ENCODE data around the gene TATDN3.
"Not testable (repeated sequence)": the region's sequence is repeated elsewhere in the genome, so short reads cannot be mapped to it uniquely, and the experiment has no call there.

TATDN3 gene

DNA sequence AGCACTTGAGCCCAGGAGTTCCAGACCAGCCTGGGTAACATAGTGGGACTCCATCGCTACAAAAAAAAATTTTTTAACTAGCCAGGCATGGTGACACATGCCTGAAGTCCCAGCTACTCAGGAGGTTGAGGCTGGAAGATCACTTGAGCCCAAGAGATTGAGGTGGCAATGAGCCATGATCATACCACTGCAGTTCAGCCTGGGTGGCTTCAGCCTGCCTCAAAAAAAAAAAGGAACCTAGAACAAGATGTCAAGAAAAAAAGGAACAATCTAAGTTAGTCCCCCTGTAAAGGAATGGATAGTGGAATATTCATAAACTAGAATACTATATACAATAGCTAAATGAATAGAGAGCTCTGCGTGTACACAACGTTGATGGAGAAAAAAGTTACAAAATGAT is 14.5 kb upstream of the TATDN3 start:
- DNase-seq = no peak

DNA sequence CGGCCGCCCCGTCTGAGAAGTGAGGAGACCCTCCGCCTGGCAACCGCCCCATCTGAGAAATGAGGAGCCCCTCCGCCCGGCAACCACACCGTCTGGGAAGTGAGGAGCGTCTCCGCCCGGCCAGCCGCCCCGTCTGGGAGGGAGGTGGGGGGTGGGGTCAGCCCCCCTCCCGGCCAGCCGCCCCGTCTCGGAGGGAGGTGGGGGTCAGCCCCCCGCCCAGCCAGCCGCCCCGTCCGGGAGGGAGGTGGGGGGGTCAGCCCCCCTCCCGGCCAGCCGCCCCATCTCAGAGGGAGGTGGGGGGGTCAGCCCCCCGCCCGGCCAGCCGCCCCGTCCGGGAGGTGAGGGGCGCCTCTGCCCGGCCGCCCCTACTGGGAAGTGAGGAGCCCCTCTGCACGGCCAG is 12.6 kb upstream of the TATDN3 start:
- not testable (repeated sequence) for DNase-seq

DNA sequence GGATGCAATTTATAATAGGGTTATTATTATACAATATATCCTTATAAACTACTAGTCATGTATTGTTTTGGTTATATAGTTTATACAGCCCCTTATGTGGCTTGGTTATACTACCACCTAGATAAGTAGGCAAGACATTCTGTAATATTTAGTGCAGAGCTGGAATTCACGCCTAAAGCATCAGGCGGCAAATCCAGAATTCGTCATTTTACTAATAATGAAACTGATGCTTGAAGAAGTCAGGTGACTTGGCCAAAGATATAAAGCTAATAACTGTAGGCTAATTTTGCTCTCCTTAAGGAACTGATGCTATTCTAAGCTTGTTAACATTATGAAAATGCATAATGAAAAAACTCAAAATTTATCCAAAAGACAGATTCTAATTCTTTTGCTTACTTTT is 10.9 kb upstream of the TATDN3 start:
- DNase-seq = no peak

DNA sequence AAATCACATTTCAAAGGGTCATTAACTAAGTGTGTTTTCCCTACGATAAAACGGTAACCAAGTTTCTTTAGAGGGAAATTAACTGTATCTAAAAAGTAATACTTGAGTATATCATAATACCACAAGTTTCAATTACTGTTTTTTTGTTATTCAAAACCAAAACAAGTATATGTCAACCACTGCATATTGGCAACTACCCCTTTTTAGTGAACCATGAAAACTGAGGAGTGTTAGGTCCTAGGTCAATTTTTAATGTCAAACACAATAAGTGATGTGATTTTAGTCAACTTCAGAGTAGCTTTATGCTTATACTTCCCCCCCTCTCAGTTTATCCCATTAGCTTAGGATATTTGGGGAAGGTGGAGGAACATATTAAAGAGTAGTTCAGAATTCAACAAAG is 10.5 kb upstream of the TATDN3 start:
- DNase-seq = no peak

DNA sequence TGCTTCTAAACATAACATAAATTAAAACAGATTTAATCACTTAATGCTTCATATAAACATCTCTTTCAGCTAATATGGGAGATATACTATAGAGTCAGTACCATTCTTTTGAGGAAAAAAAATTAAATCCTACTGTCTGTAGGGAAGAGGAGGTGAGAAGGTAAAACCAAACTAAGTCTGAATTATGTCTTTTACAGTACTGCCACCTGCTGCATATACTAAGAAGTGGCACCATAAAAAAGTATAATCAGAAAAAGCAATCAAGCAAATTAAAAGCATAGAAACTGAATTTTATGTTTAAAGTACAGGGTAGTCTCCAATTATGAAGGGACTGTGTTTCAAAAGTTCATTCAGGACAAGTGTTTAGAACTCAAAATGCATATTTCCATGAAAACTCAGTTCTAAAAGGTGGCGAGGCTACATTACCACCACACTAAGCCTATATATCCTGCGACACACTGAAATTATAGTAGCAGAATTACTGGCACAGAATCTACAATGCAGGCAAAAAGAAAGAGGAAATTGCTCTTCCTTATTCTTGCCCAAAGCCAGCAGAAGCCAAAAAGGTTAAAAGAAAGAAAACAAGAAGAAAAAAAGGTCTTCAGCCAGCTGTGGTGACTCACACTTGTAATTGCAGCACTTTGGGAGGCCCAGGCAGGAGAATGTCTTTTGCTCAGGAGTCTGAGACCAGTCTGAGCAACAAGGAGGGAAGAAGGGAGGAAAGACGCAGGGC is 9.1 kb upstream of the TATDN3 start:
- no peak for DNase-seq

DNA sequence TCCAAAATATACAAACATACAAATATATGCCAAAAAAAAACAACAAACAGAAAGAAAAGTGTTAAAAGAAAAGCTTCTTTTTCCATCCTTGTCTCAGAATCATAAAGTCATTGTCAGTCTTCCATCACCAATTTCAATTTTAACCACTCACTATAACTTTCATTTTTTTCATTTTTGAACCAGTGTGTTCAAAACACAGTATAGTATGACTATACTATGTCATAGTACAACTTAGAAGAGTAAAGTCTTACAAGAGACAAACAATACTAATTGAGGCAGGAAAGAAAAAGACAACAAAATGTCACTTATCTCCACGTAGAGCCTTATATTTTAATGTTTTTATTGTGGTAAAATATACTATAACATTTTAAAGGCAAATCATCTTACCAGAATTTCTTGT is 7.7 kb upstream of the TATDN3 start:
- no peak for DNase-seq

DNA sequence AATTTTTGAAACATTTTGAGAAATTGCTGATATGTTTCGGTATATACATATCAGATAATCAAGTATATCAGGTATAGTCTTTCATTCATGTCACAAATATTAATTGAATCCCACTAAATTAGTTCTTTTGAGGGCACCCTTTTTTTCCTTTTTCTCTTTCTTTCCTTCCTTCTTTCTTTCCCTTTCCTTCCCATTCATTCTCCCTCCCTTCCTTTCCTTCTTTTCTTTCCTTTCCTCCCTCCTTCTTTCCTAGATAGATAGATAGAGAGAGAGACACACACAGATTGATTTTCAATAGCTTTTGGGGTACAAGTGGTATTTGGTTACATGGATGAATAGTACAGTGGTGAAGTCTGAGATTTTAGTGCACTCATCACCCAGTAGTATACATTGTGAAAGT is 5.8 kb upstream of the TATDN3 start:
- no peak for DNase-seq

DNA sequence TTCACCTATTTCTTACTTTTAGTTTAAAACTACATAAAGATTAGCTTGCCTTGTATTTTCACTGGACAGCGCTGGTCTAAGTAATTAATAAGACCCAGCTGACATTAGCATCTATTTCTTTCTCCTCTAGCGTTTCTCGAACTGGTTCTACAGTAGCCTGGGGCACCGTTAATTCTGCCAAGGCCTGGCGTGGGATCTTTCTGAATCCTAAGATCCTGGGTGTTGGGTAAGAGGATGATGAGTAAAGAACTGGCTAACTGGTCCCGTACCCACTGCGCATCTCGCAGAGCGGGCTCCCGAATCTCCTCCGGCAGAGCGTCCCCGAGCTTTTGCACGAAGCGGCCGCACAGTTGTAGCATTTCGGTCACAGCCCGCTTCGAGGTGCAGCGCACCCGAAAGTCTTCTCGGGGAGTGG is 426 bp upstream of the TATDN3 start:
- no peak for DNase-seq

DNA sequence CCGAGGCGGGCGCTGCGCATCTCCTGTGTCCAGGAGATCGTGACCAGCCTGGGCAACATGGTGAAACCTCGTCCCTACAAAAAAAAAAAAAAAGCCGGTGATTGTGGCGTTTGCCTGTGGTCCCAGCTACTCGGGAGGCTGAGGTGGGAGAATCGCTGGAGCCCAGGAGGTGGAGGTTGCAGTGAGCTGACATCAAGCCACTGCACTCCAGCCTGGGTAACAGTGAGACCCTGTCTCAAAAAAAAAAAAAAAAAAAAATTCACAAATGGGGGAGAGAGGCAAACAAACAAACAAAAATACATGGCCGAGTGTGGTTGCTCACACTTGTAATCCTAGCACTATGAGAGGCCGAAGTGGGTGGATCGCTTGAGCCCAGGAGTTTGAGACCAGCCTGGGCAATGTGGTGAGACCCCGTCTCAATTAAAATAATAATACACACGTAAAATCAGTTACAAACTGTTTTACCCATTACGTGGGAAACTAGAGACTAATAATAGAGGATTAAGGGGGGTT is 758 bp downstream of the TATDN3 start:
- no peak for DNase-seq

DNA sequence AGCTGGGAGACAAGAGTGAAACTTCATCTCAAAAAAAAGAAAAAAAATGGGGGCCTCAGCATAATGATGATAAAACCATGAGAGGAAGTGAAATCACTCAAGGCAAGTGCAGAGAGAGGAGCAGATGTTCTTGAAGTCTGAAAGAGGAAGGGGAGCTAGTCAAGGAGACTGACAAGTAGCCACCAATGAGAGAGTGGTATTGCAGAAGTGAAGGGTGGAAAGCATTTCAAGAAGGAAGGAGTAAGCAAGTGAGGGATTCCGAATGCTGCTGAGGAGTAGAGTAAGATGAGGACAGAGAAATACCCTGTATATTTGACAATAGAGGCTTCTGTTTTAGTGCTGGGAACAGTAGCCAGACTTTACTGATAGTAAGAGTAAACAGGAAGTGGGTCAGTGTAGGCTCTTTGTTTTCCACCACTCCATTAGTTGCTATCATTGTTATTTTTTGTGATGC is 2.9 kb downstream of the TATDN3 start:
- DNase-seq = no peak

DNA sequence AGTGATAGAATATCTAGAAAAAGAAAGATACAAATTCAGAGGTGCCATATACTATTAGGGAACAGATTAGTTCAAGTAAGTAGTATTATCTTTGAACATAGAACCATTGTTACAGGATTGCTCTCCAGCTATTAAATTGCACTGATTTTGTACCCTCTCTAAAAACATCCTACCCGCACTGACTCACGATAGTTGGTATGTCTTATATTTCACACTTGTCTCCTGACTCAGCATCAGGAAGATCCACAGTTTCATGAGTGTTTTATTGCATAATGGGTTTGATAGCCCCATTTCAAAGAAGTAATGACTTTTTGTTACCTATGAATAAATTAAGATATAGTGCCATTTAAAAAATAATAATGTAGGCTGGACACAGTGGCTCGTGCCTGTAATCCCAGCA is 6.0 kb downstream of the TATDN3 start:
- no peak for DNase-seq

DNA sequence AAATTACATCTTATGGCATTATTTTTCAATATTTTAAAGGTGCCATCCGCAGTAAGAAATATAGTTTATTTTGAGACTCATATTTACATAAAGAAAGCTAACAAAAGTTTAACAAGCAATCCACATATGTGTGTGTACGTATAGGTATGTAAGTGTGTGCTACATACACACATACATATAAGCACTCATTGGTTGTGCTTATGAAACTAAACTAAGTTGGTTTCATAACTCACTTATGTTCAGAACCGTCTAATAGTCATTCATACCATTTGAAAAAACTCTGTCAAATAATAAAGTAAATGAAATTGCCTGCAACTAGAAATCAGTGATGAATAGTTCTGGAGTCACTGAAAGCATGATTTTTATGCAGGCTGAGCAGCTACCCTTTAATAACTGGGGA is 14.1 kb downstream of the TATDN3 start:
- DNase-seq = no peak

DNA sequence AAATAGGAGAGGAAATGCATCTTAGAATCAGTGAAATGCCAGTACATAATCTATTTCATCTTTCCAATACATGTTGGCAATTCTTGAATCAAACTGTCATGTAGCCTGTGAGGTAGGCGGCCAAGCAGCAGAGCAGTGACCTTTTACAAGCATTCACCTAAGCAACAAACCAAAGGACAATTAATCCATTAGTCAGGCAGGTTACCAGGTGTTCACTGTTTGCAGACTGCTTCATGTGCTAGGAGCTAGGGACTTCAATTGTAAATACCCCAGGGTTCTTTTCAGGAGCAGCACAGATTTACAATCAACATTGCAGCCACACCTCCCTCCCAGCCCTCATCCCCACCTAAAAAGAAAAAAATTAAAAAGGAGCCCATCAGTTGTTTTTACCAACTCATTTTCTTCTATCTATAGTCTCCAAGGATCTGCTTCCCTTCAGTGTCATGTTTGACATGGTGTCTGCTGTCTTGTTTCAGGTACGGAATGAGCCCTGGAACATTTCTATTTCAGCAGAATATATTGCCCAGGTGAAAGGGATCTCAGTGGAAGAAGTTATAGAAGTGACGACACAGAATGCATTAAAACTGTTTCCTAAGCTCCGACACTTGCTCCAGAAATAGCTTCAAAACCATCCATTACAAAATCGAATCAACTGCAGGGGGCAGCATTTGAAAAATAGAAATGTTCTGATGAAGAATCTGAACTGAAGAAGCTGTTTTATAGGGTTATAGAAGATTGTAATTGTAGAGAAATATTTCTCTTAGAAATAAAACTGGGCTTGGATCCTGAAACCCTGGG is 23.0 kb downstream of the TATDN3 start:
- DNase-seq = no peak

DNA sequence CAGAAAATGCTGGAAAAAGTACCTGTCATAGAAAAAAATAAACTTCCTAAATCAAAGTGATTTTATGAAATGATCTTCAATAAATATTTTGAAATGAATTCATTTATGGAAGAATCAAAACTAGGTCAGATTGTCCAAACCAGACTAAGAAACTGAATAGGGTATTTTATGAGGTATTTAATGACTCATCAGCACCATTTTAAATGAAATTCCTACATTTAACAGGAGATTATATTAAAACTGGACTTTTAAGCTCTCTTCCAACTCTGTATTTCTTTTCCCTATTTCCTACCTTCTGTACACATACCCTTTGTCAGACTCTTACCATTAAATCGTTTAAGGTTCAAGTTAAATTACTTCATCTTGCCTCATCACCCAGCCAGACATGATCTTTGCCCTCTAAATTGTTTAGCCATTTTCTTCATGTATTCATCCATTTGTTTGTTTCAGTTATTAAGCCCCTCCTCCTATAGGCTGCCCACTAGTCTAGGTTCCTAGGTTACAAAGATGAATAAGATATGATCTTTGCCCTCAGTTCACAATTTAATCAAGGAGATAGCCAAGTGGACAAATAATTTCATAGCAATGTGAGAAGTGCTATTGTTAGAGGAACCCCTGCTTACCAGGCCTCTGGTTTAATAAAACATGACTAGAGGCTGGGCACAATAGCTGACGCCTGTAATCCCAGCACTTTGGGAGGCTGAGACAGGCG is 25.0 kb downstream of the TATDN3 start:
- no peak for DNase-seq

DNA sequence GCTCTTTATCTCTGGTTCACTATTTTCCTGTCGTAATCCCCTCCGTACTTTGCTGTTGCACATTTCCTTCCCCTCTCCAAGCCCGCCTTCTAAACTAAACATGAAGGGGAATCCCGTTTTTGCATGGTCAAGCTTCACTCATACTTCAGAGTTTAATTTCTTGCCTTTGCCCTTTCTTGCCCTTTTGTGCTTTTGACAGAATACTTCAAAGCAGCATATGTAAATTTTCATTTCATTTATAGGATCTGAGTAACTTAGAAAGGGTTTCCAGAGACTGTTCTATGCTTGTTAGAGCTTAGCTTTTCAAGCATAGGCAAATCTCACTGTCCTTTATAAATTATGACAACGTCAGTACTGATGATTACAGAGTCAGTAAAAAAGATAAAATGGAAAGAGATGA is 28.0 kb downstream of the TATDN3 start:
- DNase-seq = no peak

DNA sequence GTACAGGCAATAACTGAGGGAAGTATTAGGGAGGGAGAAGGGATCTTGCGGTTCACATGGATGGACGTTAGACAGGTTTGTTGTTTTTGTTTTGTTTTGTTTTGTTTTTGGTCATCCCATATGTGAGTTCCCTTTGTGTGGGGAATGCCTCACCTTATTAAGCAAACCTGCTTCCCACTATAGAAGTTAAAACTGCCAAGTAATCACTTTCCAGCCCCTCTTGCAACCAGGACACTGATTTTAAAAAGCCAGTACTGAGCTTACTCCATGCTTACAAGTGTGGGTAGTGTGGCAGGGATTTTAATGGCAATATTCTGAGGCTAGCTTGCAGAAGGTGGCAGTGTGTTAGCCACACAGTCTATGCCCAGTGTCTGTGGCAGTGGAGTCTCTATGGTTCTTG is 29.3 kb downstream of the TATDN3 start:
- DNase-seq = no peak

DNA sequence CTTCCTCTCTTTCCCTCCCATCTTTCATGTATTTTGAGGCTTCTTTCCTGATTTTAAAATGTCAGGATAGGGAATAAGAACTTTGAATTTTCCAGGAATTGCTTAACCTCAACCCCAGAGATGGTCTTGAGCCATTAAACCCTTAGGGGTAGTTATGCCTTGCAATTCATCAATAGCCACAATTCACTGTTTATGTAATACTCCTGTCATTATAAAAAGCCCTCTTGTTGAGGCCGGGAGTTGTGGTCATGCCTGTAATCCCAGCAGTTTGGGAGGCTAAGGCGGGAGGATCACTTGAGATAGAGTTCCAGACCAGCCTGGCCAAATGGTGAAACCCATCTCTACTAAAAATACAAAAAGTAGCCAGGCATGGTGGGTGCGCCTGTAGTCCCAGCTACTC is 31.3 kb downstream of the TATDN3 start:
- DNase-seq = no peak

DNA sequence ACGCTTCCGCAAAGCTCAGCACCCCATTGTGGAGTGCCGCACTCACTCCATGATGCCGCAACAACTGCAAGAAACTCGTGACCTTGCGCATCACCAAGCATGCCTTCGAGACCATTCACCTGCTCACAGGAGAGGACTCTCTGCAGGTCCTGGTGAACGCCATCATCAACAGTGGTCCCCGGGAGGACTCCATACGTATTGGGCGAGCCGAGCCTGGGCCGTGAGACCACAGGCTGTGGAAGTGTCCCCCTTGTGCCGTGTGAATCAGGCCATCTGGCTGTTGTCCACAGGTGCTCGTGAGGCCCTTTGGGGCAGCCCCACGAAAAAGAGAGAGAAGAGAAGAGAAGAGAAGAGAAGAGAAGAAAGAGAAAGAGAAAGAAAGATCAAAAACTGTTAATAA is 32.5 kb downstream of the TATDN3 start:
- DNase-seq = no peak

DNA sequence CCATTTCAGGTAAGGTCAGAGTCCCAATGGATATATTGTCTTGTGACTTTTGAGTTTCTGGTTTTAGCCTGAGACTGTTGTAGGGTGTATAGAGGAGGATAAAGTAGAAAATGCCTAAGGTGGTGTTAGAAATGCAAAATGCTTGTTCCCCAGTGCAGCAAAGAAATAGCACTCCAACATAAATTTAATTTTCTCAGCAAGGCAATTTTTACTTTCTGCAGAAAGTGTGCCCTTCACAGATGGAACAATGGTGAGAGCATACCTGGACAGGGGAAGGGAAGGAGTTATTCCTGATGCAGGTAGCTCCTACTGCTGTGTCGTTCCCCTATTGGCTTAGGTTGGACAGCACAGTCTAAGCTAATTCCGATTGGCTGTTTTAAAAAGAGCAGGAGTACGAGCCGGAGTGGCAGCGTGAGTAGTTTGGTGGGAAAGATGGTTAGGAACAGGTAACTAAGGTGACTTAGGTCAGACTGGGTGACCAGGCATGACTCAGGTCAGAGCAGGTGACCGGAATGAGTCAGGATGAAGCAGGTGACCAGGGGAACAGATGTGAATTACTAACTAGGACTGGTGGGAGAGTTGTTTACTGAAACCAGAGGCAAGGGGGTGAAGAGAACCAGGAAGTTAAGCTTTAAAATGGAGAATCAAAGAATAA is 34.2 kb downstream of the TATDN3 start:
- no peak for DNase-seq

DNA sequence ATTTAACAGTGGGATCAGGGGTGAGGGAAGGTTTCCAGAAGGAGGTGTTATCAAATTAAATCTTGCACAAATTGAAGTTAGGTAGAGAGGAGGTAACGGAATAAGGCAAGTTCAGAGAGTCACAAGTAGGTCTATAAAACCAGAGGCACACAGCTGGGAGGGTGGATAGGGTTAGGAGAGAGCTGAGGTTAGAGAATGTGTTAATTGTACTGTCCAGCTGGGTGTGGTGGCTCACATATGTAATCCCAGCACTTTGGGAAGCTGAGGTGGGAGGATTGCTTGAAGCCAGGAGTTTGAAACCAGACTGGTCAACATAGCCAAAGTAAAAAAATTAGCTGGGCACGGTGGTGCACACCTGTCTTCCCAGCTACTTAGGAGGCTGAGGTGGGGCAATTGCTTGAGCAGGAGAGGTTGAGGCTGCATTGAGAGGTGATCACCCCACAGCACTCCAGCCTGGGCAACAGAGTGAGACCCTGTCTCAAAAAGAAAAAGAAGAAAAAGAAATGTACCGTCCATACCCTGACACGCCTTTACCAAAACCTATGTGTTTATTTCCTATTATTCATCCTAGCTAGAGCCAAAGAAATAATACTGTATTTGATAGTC is 35.6 kb downstream of the TATDN3 start:
- DNase-seq = no peak

DNA sequence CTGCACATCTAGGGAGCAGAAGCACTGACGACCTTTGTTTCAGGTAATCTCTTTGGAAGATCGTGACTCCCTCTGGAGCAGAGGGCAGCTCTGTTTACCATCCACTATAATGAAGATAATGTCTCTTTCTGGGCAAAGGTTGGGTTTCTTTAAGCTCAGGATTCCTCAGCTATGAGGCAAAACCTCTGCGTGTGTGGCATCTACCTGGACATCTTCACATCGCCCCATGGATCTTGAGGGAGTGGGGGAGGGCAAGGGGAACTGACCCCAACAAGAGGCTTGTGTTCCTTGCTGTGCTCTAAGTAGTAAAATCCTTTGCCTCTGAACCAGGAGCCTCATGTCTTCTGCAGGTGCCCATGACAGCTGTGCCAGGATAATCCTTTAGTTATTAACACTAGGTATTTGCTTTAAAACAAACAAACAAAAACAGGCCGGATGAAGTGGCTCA is 36.2 kb downstream of the TATDN3 start:
- DNase-seq = no peak

DNA sequence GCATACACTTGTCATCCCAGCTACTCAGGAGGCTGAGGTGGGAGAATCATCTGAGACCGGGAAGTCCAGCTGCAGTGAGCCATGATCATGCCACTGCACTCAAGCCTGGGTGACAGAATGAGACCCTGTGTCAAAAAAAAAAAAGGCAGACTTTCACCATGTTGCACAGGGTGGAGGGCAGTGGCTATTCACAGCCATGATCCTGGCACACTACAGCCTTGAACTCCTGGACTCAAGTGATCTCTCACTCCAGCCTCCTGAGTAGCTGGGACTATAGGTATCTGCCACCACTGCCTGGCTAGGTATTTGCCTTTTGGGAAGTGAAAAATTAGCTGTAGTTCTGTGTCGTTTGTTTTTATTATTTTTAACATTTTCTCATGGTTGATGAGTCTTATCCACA is 36.7 kb downstream of the TATDN3 start:
- DNase-seq = no peak

All from activated CD4-positive, CD25-positive, alpha-beta regulatory T cell (primary cell).